GM12878 (cell line): ENCODE measurements around the gene BGLAP. TPM values are rescaled to one million over a fixed set of nuclear protein-coding genes. Genes with fewer than 3 reads are reported as not detected.
A peak's percentile ranks its signal among the peaks of the same experiment; 100 is the strongest.

ENCODE experiments used
- ATAC-seq: fragments of 200-7000 bp; cut with Tn5 transposase; 3 replicates; pipeline ENCODE4 v1.9.1; 2020; ENCODE audit warnings: mild to moderate bottlenecking, moderate library complexity
- BruUV-seq: library from RNA; stranded (reverse); fragments of 400-500 nt; replicated peaks from 2 replicates; lab custom pipeline; 2021; lab: Mats Ljungman, UMichigan
- CTCF ChIA-PET: fragments of 300-600 bp; sonication (Branson Sonifier 250); formaldehyde crosslinking; extraction: SDS; loops from one replicate; lab custom pipeline; 2021; ENCODE audit warnings: inconsistent platforms; lab: Yijun Ruan, JAX
- POLR2A ChIA-PET: fragments of 350-600 bp; formaldehyde crosslinking; extraction: SDS; loops from one replicate; lab custom pipeline; 2021; ENCODE audit warnings: inconsistent platforms; lab: Charles Lee
- RAD21 ChIA-PET: fragments of 300-600 bp; sonication (Branson Sonifier 250); formaldehyde crosslinking; loops from one replicate; lab custom pipeline; 2023; ENCODE audit warnings: antibody characterized with exemption; ENCODE audit not compliant: unreplicated experiment; lab: Charles Lee
- SMC1A ChIA-PET: fragments of 300-600 bp; sonication (Branson Sonifier 250); formaldehyde crosslinking; loops from one replicate; lab custom pipeline; 2023; ENCODE audit not compliant: unreplicated experiment, uncharacterized antibody; lab: Charles Lee
- DNase-seq: peaks from one replicate; pipeline ENCODE4 v3.0.0-alpha.2; 2011; ENCODE audit warnings: low read depth, low spot score
- FAIRE-seq: peaks from 3 replicates; lab custom pipeline; 2011; peaks lifted over from hg19 to GRCh38; lab: Jason Lieb, UNC
- H2AFZ ChIP-seq: 2 replicates; pipeline ENCODE4 v1.6.0; 2011; ENCODE audit warnings: low read depth, low read length, control low read depth; ENCODE audit not compliant: control insufficient read depth
- H3K27ac ChIP-seq: 2 replicates; pipeline ENCODE4 v1.5.1; 2011; ENCODE audit warnings: control low read depth; ENCODE audit not compliant: control insufficient read depth, insufficient read depth
- H3K27me3 ChIP-seq, 2 experiments: replicated peaks in 1 of 2; 2 replicates each; pipeline versions ENCODE4 v1.6.0 to v1.6.1; 2011; ENCODE audit warnings: low read length in 1 of 2; ENCODE audit not compliant: control insufficient read depth in 2 of 2, insufficient read depth in 2 of 2
- H3K36me3 ChIP-seq, 2 experiments: 2 replicates each; pipeline ENCODE4 v1.5.1; 2011; ENCODE audit warnings: low read length in 1 of 2; ENCODE audit not compliant: control insufficient read depth in 2 of 2, insufficient read depth in 2 of 2
- H3K4me1 ChIP-seq: 2 replicates; pipeline ENCODE4 v1.6.1; 2011; ENCODE audit warnings: mild to moderate bottlenecking, low read length, moderate library complexity, mixed read lengths; ENCODE audit not compliant: control insufficient read depth, insufficient read depth
- H3K4me2 ChIP-seq: 2 replicates; pipeline ENCODE4 v1.6.0; 2011; ENCODE audit warnings: control low read depth; ENCODE audit not compliant: control insufficient read depth, insufficient read depth
- H3K4me3 ChIP-seq: fragments of 200-600 bp; sonication (generic); 2 replicates; pipeline ENCODE4 v1.5.1; 2016
- H3K79me2 ChIP-seq: 2 replicates; pipeline ENCODE4 v1.6.0; 2011; ENCODE audit warnings: low read length; ENCODE audit not compliant: control insufficient read depth, insufficient read depth
- H3K9ac ChIP-seq: 2 replicates; pipeline ENCODE4 v1.8.0; 2011; ENCODE audit warnings: low read length, control low read depth, mixed read lengths; ENCODE audit not compliant: control insufficient read depth, insufficient read depth
- H3K9me3 ChIP-seq: replicated peaks from 3 replicates; pipeline ENCODE4 v1.5.1; 2011; ENCODE audit warnings: mild to moderate bottlenecking, low read length; ENCODE audit not compliant: control insufficient read depth, insufficient read depth
- H4K20me1 ChIP-seq: 2 replicates; pipeline ENCODE4 v1.6.0; 2011; ENCODE audit not compliant: control insufficient read depth, insufficient read depth
- CHD1 ChIP-seq: IDR thresholded peaks from 2 replicates; pipeline ENCODE4 v1.6.1; 2012; ENCODE audit warnings: low read depth, low read length, improper control_type of control experiment
- NRF1 ChIP-seq: conservative IDR thresholded peaks from 2 replicates; pipeline ENCODE4 v1.6.1; 2011; ENCODE audit warnings: mild to moderate bottlenecking, low read depth, low read length, improper control_type of control experiment
- ZBTB40 ChIP-seq: fragments of 450-650 bp; IDR thresholded peaks from 2 replicates; pipeline ENCODE4 v1.6.1; 2016; ENCODE audit warnings: mild to moderate bottlenecking, moderate library complexity, borderline replicate concordance
- WGBS: methylation state at CpG from one replicate; pipeline ENCODE4 v1.1.6; 2016; ENCODE audit warnings: low lambda C conversion rate; ENCODE audit not compliant: insufficient replicate concordance, insufficient coverage; ENCODE audit errors: missing lambda C conversion rate; 5-methylcytosine and 5-hydroxymethylcytosine counted together
- in situ Hi-C: fragments of 300-500 bp; cut with MboI; formaldehyde crosslinking; loops from 9 replicates; pipeline ENCODE4 v1.14.3; 2018; ENCODE audit warnings: mixed read lengths
- intact Hi-C: fragments of 100-400 bp; cut with micrococcal nuclease; formaldehyde crosslinking; loops from one replicate; pipeline ENCODE4 v1.14.2; 2022; ENCODE audit not compliant: unreplicated experiment
- polyA plus RNA-seq, 11 experiments: library from polyadenylated mRNA; depleted of rRNA in 4 of 11; unstranded in 6 of 11; stranded (reverse) in 5 of 11; fragments of >200 nt; fragmentation: Nextera tagmentation in 4 of 11; fragmentation: Illumina TruSeq in 1 of 11; extraction: Ambion mirVana in 4 of 11; extraction: Trizol in 1 of 11; gene quantifications; 1 replicate in 1 of 11; 2 replicates in 10 of 11; pipeline versions ENCODE4 v1.2.1 to v1.2.3, GENCODE V29; 2011 to 2016; ENCODE audit warnings: inconsistent platforms in 2 of 11, missing spikeins in 2 of 11, low read depth in 1 of 11
- total RNA-seq, 4 experiments: library from RNA; depleted of rRNA in 3 of 4; stranded (reverse); fragments of >200 nt in 3 of 4; fragmentation: Illumina TruSeq in 1 of 4; extraction: Trizol in 1 of 4; gene quantifications; 2 replicates each; pipeline versions ENCODE4 v1.2.1 to v1.2.3, GENCODE V29; 2013 to 2021
- TF ChIP-seq, protein P1 (sequence below): IDR thresholded peaks from 2 replicates; pipeline ENCODE4 v1.6.1; 2011; ENCODE audit warnings: mild to moderate bottlenecking, low read depth, low read length, moderate library complexity; ENCODE audit not compliant: insufficient replicate concordance
- TF ChIP-seq, protein P2 (sequence below): fragments of 450-650 bp; IDR thresholded peaks from 2 replicates; pipeline ENCODE4 v1.6.1; 2017; ENCODE audit warnings: mild to moderate bottlenecking, moderate library complexity
- TF ChIP-seq, protein P3 (sequence below): IDR thresholded peaks from 2 replicates; pipeline ENCODE4 v1.6.1; 2011; ENCODE audit warnings: borderline replicate concordance, low read depth, mild to moderate bottlenecking, moderate library complexity, low read length; ENCODE audit not compliant: insufficient read depth, poor library complexity, severe bottlenecking

The BGLAP gene
- total and polyA plus RNA-seq, 10 of the 15 experiments (the other 5 are each of a cell fraction or from before 2014, with no cell fraction given), result 0.20 to 1.8 (median 0.40) TPM; not detected in 3

GRCh38 chr1:156262461-156263287, 20.7 kb downstream of the BGLAP start:
- SMC1A ChIA-PET, result no interaction called here
- intact Hi-C loops, result no loop called here
- FAIRE-seq (no peak), ATAC-seq (no peak), DNase-seq (no peak)
- in situ Hi-C loops, result no loop called here
- H3K4me3 ChIP-seq, result no peak overlapping the region
- POLR2A ChIA-PET, result interaction anchor here (0.6 to 0.9 kb wide), 3 partner anchors 18 to 494 kb away, joined by 3 to 5 read pairs (median 3); no protein-coding TSS in a partner anchor
- H3K27me3 ChIP-seq, result no peaks in the 10 kb centered on the region
- WGBS, result 93% methylated on average over 8 of the region's 9 CpGs
- TF ChIP-seq ZBTB40 (no peak), NRF1 (no peak), CHD1 (no peak)
- TF ChIP-seq, protein P1, sequence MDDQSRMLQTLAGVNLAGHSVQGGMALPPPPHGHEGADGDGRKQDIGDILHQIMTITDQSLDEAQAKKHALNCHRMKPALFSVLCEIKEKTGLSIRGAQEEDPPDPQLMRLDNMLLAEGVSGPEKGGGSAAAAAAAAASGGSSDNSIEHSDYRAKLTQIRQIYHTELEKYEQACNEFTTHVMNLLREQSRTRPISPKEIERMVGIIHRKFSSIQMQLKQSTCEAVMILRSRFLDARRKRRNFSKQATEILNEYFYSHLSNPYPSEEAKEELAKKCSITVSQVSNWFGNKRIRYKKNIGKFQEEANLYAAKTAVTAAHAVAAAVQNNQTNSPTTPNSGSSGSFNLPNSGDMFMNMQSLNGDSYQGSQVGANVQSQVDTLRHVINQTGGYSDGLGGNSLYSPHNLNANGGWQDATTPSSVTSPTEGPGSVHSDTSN, result peak; percentile 47
- TF ChIP-seq, protein P2, sequence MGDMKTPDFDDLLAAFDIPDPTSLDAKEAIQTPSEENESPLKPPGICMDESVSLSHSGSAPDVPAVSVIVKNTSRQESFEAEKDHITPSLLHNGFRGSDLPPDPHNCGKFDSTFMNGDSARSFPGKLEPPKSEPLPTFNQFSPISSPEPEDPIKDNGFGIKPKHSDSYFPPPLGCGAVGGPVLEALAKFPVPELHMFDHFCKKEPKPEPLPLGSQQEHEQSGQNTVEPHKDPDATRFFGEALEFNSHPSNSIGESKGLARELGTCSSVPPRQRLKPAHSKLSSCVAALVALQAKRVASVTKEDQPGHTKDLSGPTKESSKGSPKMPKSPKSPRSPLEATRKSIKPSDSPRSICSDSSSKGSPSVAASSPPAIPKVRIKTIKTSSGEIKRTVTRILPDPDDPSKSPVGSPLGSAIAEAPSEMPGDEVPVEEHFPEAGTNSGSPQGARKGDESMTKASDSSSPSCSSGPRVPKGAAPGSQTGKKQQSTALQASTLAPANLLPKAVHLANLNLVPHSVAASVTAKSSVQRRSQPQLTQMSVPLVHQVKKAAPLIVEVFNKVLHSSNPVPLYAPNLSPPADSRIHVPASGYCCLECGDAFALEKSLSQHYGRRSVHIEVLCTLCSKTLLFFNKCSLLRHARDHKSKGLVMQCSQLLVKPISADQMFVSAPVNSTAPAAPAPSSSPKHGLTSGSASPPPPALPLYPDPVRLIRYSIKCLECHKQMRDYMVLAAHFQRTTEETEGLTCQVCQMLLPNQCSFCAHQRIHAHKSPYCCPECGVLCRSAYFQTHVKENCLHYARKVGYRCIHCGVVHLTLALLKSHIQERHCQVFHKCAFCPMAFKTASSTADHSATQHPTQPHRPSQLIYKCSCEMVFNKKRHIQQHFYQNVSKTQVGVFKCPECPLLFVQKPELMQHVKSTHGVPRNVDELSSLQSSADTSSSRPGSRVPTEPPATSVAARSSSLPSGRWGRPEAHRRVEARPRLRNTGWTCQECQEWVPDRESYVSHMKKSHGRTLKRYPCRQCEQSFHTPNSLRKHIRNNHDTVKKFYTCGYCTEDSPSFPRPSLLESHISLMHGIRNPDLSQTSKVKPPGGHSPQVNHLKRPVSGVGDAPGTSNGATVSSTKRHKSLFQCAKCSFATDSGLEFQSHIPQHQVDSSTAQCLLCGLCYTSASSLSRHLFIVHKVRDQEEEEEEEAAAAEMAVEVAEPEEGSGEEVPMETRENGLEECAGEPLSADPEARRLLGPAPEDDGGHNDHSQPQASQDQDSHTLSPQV, result no peak
- TF ChIP-seq, protein P3, sequence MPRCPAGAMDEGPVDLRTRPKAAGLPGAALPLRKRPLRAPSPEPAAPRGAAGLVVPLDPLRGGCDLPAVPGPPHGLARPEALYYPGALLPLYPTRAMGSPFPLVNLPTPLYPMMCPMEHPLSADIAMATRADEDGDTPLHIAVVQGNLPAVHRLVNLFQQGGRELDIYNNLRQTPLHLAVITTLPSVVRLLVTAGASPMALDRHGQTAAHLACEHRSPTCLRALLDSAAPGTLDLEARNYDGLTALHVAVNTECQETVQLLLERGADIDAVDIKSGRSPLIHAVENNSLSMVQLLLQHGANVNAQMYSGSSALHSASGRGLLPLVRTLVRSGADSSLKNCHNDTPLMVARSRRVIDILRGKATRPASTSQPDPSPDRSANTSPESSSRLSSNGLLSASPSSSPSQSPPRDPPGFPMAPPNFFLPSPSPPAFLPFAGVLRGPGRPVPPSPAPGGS, result peak; percentile 91
- CTCF ChIA-PET, result no interaction called here
- no peaks in the 10 kb centered on the region for H3K9me3 ChIP-seq
- peaks cover 55 to 60% of the 10 kb centered on the region in 2 experiments for H3K36me3 ChIP-seq
- H3K4me1 ChIP-seq, result no peaks in the 10 kb centered on the region
- H4K20me1 ChIP-seq, result no peaks in the 10 kb centered on the region
- no peak overlapping the region for H3K9ac ChIP-seq
- BruUV-seq, result no TSS peak
- no peak overlapping the region for H2AFZ ChIP-seq
- H3K27ac ChIP-seq, result no peak overlapping the region
- no peak overlapping the region for H3K4me2 ChIP-seq
- H3K79me2 ChIP-seq, result no peaks in the 10 kb centered on the region
- RAD21 ChIA-PET, result no interaction called here
